Prostate gland (tissue), 2 donors: Measurements from ENCODE around the gene PLXNC1.

Experiments used
- CTCF ChIP-seq, 4 experiments: fragments of 200-600 bp in 2 of 4; fragments of 450-650 bp in 2 of 4; sonication (generic) in 2 of 4; IDR thresholded peaks; 1 replicate in 3 of 4; 2 replicates in 1 of 4; pipeline ENCODE4 v1.5.1; 2016 to 2019; ENCODE audit warnings: antibody characterized with exemption in 4 of 4, mild to moderate bottlenecking in 2 of 4, moderate library complexity in 2 of 4
- POLR2A ChIP-seq: fragments of 450-650 bp; IDR thresholded peaks from one replicate; pipeline ENCODE4 v1.6.1; 2016; ENCODE audit warnings: antibody characterized with exemption, mild to moderate bottlenecking

GRCh38 chr12:94284046-94284445, 135.7 kb downstream of the PLXNC1 start:
- TF ChIP-seq POLR2A: no peak
- no peak for TF ChIP-seq CTCF (IDR thresholded peaks at IDR 0.05)
